Keratinocyte (primary cell): Measurements from ENCODE around the gene SCYGR6.

Experiments
- CTCF ChIP-seq, 3 experiments: IDR thresholded peaks in 1 of 3; conservative IDR thresholded peaks in 1 of 3; optimal IDR thresholded peaks in 1 of 3; 2 replicates in 2 of 3; 3 replicates in 1 of 3; pipeline versions ENCODE3 to v1.5.1; 2011; ENCODE audit warnings: low read length in 3 of 3, mild to moderate bottlenecking in 3 of 3, moderate library complexity in 2 of 3, control low read depth in 1 of 3, inconsistent platforms in 1 of 3; ENCODE audit not compliant: insufficient read depth in 2 of 3; ENCODE audit errors: extremely low read depth in 1 of 3
- EZH2 ChIP-seq: IDR thresholded peaks from one replicate; pipeline ENCODE4 v1.6.1; 2012; ENCODE audit warnings: inconsistent platforms, mild to moderate bottlenecking, low read length, moderate library complexity

- no peak for TF ChIP-seq CTCF (optimal IDR thresholded peaks at IDR 0.05 in 1 of 3, IDR thresholded peaks at IDR 0.05 in 1 of 3, conservative IDR thresholded peaks at IDR 0.05 in 1 of 3; ENCODE audit: extremely low read depth in 1 of 3, insufficient read depth in 2 of 3, low read length in 3 of 3)
- TF ChIP-seq EZH2: no peak
Measured at GRCh38 chr2:227710986-227711385, 13.6 kb downstream of the SCYGR6 start.
